Common myeloid progenitor, CD34-positive (primary cell): Measurements from ENCODE around the gene POF1B. TPM values are rescaled to one million over a fixed set of nuclear protein-coding genes. Genes with fewer than 3 reads are reported as not detected.

Source experiments
- CTCF ChIA-PET: fragments of 350-600 bp; sonication (Branson Sonifier 250); formaldehyde crosslinking; loops from one replicate; lab custom pipeline; 2021; ENCODE audit warnings: antibody characterized with exemption; lab: Charles Lee
- POLR2A ChIA-PET: fragments of 350-600 bp; sonication (Branson Sonifier 250); formaldehyde crosslinking; loops from one replicate; lab custom pipeline; 2021; ENCODE audit warnings: antibody characterized with exemption; lab: Charles Lee
- DNase-seq, 3 donors: peaks; one replicate each; pipeline versions ENCODE4 v3.0.0 to v3.0.0-alpha.2; 2013
- H3K27ac ChIP-seq, 2 experiments: 1 replicate in 1 of 2; 2 replicates in 1 of 2; pipeline ENCODE4 v1.7.0; 2013; ENCODE audit warnings: inconsistent platforms in 2 of 2, low read length in 2 of 2, mild to moderate bottlenecking in 2 of 2, low read depth in 1 of 2, moderate library complexity in 1 of 2; ENCODE audit not compliant: severe bottlenecking in 2 of 2, insufficient read depth in 1 of 2, poor library complexity in 1 of 2
- H3K27me3 ChIP-seq, 5 experiments: replicated peaks in 2 of 5; 1 replicate in 3 of 5; 2 replicates in 2 of 5; pipeline versions ENCODE4 v1.6.1 to v1.7.0; 2013; ENCODE audit warnings: low read length in 4 of 5, mild to moderate bottlenecking in 2 of 5, moderate library complexity in 2 of 5, inconsistent platforms in 1 of 5; ENCODE audit not compliant: insufficient read depth in 5 of 5, control insufficient read depth in 4 of 5
- H3K36me3 ChIP-seq, 4 experiments: 1 replicate in 2 of 4; 2 replicates in 2 of 4; pipeline versions ENCODE4 v1.6.1 to v1.7.0; 2013; ENCODE audit warnings: low read length in 3 of 4, control low read depth in 1 of 4, mild to moderate bottlenecking in 1 of 4; ENCODE audit not compliant: control insufficient read depth in 4 of 4, insufficient read depth in 4 of 4
- H3K4me1 ChIP-seq, 4 experiments: 1 replicate in 3 of 4; 2 replicates in 1 of 4; pipeline versions ENCODE4 v1.6.1 to v1.7.1; 2013; ENCODE audit warnings: low read length in 3 of 4, mild to moderate bottlenecking in 3 of 4, control low read depth in 1 of 4, inconsistent platforms in 1 of 4, moderate library complexity in 1 of 4; ENCODE audit not compliant: control insufficient read depth in 4 of 4, insufficient read depth in 4 of 4; ENCODE audit errors: control extremely low read depth in 1 of 4
- H3K4me3 ChIP-seq, 7 experiments: 1 replicate in 4 of 7; 2 replicates in 3 of 7; pipeline versions ENCODE4 v1.5.1 to v1.7.0; 2013; ENCODE audit warnings: mild to moderate bottlenecking in 7 of 7, low read length in 6 of 7, moderate library complexity in 6 of 7, inconsistent platforms in 2 of 7, low read depth in 2 of 7, control low read depth in 1 of 7; ENCODE audit not compliant: insufficient read depth in 4 of 7, control insufficient read depth in 1 of 7; ENCODE audit errors: extremely low read depth in 1 of 7
- H3K9me3 ChIP-seq, 5 experiments: 1 replicate in 4 of 5; 2 replicates in 1 of 5; pipeline versions ENCODE4 v1.6.1 to v1.7.1; 2013; ENCODE audit warnings: low read length in 4 of 5, mild to moderate bottlenecking in 2 of 5, inconsistent platforms in 1 of 5, low read depth in 1 of 5, moderate library complexity in 1 of 5; ENCODE audit not compliant: control insufficient read depth in 4 of 5, insufficient read depth in 2 of 5; ENCODE audit errors: control extremely low read depth in 1 of 5
- WGBS: methylation state at CpG from one replicate; pipeline ENCODE4 v1.1.5; 2013; ENCODE audit not compliant: insufficient coverage; 5-methylcytosine and 5-hydroxymethylcytosine counted together
- polyA plus RNA-seq: library from polyadenylated mRNA; unstranded; fragments of 120-200 nt; gene quantifications from one replicate; pipeline ENCODE4 v1.2.1, GENCODE V29; 2013

The POF1B gene
- polyA plus RNA-seq = 0.09 TPM

- Histone ChIP-seq H3K27me3 (peaks cover 0 to 2% (median 0%) of the 10 kb centered on the region in 5 experiments), H3K36me3 (no peaks in the 10 kb centered on the region), H3K4me3 (no peak within 1 kb of the TSS), H3K9me3 (no peaks in the 10 kb centered on the region), H3K27ac (no peak within 1 kb of the TSS), H3K4me1 (no peaks in the 10 kb centered on the region)
- ChIA-PET POLR2A (no interaction called here), CTCF (no interaction called here)
- no peak for DNase-seq
- 66% methylated on average over 9 of the region's 12 CpGs for WGBS
Observed at GRCh38 chrX:85379174-85379907, at the start of gene POF1B. TSS of gene POF1B (minus strand) at chrX:85379665. CDS start at chrX:85379454, 211 bp downstream.

- no peaks in the 10 kb centered on the region for H3K4me1 ChIP-seq
- ChIA-PET CTCF (no interaction called here), POLR2A (no interaction called here)
- H3K4me3 ChIP-seq = no peak overlapping the region
- DNase-seq = no peak
- no peaks in the 10 kb centered on the region for H3K27me3 ChIP-seq
- H3K9me3 ChIP-seq = peaks cover 0 to 6% (median 0%) of the 10 kb centered on the region in 5 experiments
- WGBS = no CpG with 5 or more reads among the region's 1 CpG
- no peaks in the 10 kb centered on the region for H3K36me3 ChIP-seq
- H3K27ac ChIP-seq = no peak overlapping the region
Observed at GRCh38 chrX:85429066-85429465, 49.6 kb upstream of the POF1B start.

GRCh38 chrX:85419293-85419692 is 39.8 kb upstream of the POF1B start:
- no peaks in the 10 kb centered on the region for H3K4me1 ChIP-seq
- ChIA-PET POLR2A (no interaction called here), CTCF (no interaction called here)
- H3K27ac ChIP-seq = no peak overlapping the region
- H3K9me3 ChIP-seq = peaks cover 0 to 3% (median 0%) of the 10 kb centered on the region in 5 experiments
- H3K27me3 ChIP-seq = no peaks in the 10 kb centered on the region
- no peak overlapping the region for H3K4me3 ChIP-seq
- H3K36me3 ChIP-seq = no peaks in the 10 kb centered on the region
- no peak for DNase-seq

- Histone ChIP-seq H3K4me3 (no peak overlapping the region), H3K4me1 (no peaks in the 10 kb centered on the region), H3K9me3 (no peaks in the 10 kb centered on the region), H3K27me3 (no peaks in the 10 kb centered on the region), H3K27ac (no peak overlapping the region), H3K36me3 (no peaks in the 10 kb centered on the region)
- ChIA-PET POLR2A (no interaction called here), CTCF (no interaction called here)
- WGBS = 86% methylated on average over 1 of the region's 2 CpGs
- no peak for DNase-seq
Observed at GRCh38 chrX:85391878-85392238, 12.4 kb upstream of the POF1B start.

GRCh38 chrX:85391185-85391877 is 11.9 kb upstream of the POF1B start:
- Histone ChIP-seq H3K27me3 (no peaks in the 10 kb centered on the region), H3K27ac (no peak overlapping the region), H3K36me3 (no peaks in the 10 kb centered on the region), H3K4me3 (no peak overlapping the region), H3K4me1 (no peaks in the 10 kb centered on the region), H3K9me3 (no peaks in the 10 kb centered on the region)
- CTCF ChIA-PET = no interaction called here
- no peak for DNase-seq
- WGBS = 73% methylated on average over 1 of the region's 1 CpG
- POLR2A ChIA-PET = no interaction called here

- H3K4me1 ChIP-seq = no peaks in the 10 kb centered on the region
- H3K4me3 ChIP-seq = no peak overlapping the region
- ChIA-PET CTCF (no interaction called here), POLR2A (no interaction called here)
- no peak overlapping the region for H3K27ac ChIP-seq
- WGBS = no CpG with 5 or more reads among the region's 3 CpGs
- H3K9me3 ChIP-seq = no peaks in the 10 kb centered on the region
- no peaks in the 10 kb centered on the region for H3K36me3 ChIP-seq
- no peak for DNase-seq
- no peaks in the 10 kb centered on the region for H3K27me3 ChIP-seq
Observed at GRCh38 chrX:85381602-85382001, 2.1 kb upstream of the POF1B start.

- no peak overlapping the region for H3K27ac ChIP-seq
- WGBS = no CpG with 5 or more reads among the region's 2 CpGs
Observed at GRCh38 chrX:85378461-85378860, 1.0 kb downstream of the POF1B start.

More at GRCh38 chrX:85378461-85378860, 1.0 kb downstream of the POF1B start:
- H3K9me3 ChIP-seq = no peaks in the 10 kb centered on the region
- H3K4me3 ChIP-seq = no peak overlapping the region
- H3K27me3 ChIP-seq = peaks cover 0 to 2% (median 0%) of the 10 kb centered on the region in 5 experiments
- H3K4me1 ChIP-seq = no peaks in the 10 kb centered on the region
- H3K36me3 ChIP-seq = no peaks in the 10 kb centered on the region
- no peak for DNase-seq
- CTCF ChIA-PET = no interaction called here
- POLR2A ChIA-PET = no interaction called here
